Erythroblast (primary cell): ENCODE results near the gene HLA-DOB.

Source experiments
- GATA1 ChIP-seq: IDR thresholded peaks from 2 replicates; pipeline ENCODE4 v1.6.1; 2011; ENCODE audit warnings: low read depth, mild to moderate bottlenecking, control low read depth, low read length, moderate library complexity
- POLR2A ChIP-seq: IDR thresholded peaks from 2 replicates; pipeline ENCODE4 v1.6.1; 2011; ENCODE audit warnings: mild to moderate bottlenecking, low read length

GRCh38 chr6:32827025-32827424 is 10.2 kb upstream of the HLA-DOB start:
- TF ChIP-seq POLR2A (no peak), GATA1 (no peak)
